ENCODE measurements around the gene RBKS.

RBKS gene

GRCh38 chr2:27792759-27793158 is 97.4 kb downstream of the RBKS start:
- Histone ChIP-seq H3K4me3 (ENCODE audit: low read depth, low read length) (no peak overlapping the region), H3K4me1 (ENCODE audit: control insufficient read depth, insufficient read depth, low read length) (no peaks in the 10 kb centered on the region), H3K27ac (ENCODE audit: extremely low read depth, low read depth, low read length) (no peak overlapping the region), H3K36me3 (ENCODE audit: control insufficient read depth in 2 of 2, insufficient read depth in 1 of 2, low read length in 2 of 2) (no peaks in the 10 kb centered on the region), H3K9me3 (ENCODE audit: control insufficient read depth, insufficient read depth, low read depth, low read length) (no peaks in the 10 kb centered on the region)
- ChIA-PET POLR2A (no interaction called here), CTCF (interaction anchor here (0.6 kb wide), 1 partner anchor 20 kb away, joined by 5 read pairs; no protein-coding TSS in a partner anchor)
- TF ChIP-seq TSHZ1 (tag by site-specific recombination; IDR thresholded peaks at IDR 0.05; ENCODE audit: borderline replicate concordance) (no peak), ZNF292 (tag by site-specific recombination; IDR thresholded peaks at IDR 0.05; ENCODE audit: borderline replicate concordance, low read depth) (no peak), RBAK (tag by site-specific recombination; IDR thresholded peaks at IDR 0.05) (no peak), GLI2 (tag by site-specific recombination; IDR thresholded peaks at IDR 0.05; ENCODE audit: borderline replicate concordance, low read depth) (no peak), ZNF274 (IDR thresholded peaks at IDR 0.05; ENCODE audit: low read length) (no peak), ZNF274 (tag by site-specific recombination; IDR thresholded peaks at IDR 0.05; ENCODE audit: borderline replicate concordance) (no peak), OSR2 (tag by site-specific recombination; IDR thresholded peaks at IDR 0.05) (no peak), PRDM1 (tag by site-specific recombination; IDR thresholded peaks at IDR 0.05) (no peak), ZNF48 (tag by site-specific recombination; IDR thresholded peaks at IDR 0.05) (no peak), ZNF350 (tag by site-specific recombination; IDR thresholded peaks at IDR 0.05) (no peak), KLF16 (tag by site-specific recombination; IDR thresholded peaks at IDR 0.05) (no peak), ZNF266 (tag by site-specific recombination; IDR thresholded peaks at IDR 0.05; ENCODE audit: low read depth) (no peak)
- TF ChIP-seq, protein P1, sequence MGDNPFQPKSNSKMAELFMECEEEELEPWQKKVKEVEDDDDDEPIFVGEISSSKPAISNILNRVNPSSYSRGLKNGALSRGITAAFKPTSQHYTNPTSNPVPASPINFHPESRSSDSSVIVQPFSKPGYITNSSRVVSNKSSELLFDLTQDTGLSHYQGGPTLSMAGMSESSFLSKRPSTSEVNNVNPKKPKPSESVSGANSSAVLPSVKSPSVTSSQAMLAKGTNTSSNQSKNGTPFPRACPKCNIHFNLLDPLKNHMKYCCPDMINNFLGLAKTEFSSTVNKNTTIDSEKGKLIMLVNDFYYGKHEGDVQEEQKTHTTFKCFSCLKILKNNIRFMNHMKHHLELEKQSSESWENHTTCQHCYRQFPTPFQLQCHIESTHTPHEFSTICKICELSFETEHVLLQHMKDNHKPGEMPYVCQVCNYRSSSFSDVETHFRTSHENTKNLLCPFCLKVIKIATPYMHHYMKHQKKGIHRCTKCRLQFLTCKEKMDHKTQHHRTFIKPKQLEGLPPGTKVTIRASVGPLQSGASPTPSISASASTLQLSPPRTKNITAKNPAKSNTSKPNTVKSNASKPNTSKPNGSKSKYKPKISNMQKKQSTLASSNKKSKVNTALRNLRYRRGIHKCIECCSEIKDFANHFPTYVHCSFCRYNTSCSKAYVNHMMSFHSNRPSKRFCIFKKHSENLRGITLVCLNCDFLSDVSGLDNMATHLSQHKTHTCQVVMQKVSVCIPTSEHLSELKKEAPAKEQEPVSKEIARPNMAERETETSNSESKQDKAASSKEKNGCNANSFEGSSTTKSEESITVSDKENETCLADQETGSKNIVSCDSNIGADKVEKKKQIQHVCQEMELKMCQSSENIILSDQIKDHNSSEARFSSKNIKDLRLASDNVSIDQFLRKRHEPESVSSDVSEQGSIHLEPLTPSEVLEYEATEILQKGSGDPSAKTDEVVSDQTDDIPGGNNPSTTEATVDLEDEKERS (tag by site-specific recombination; IDR thresholded peaks at IDR 0.05), result no peak
- TF ChIP-seq, protein P2, sequence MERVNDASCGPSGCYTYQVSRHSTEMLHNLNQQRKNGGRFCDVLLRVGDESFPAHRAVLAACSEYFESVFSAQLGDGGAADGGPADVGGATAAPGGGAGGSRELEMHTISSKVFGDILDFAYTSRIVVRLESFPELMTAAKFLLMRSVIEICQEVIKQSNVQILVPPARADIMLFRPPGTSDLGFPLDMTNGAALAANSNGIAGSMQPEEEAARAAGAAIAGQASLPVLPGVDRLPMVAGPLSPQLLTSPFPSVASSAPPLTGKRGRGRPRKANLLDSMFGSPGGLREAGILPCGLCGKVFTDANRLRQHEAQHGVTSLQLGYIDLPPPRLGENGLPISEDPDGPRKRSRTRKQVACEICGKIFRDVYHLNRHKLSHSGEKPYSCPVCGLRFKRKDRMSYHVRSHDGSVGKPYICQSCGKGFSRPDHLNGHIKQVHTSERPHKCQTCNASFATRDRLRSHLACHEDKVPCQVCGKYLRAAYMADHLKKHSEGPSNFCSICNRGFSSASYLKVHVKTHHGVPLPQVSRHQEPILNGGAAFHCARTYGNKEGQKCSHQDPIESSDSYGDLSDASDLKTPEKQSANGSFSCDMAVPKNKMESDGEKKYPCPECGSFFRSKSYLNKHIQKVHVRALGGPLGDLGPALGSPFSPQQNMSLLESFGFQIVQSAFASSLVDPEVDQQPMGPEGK (tag by site-specific recombination; IDR thresholded peaks at IDR 0.05), result no peak

DNA sequence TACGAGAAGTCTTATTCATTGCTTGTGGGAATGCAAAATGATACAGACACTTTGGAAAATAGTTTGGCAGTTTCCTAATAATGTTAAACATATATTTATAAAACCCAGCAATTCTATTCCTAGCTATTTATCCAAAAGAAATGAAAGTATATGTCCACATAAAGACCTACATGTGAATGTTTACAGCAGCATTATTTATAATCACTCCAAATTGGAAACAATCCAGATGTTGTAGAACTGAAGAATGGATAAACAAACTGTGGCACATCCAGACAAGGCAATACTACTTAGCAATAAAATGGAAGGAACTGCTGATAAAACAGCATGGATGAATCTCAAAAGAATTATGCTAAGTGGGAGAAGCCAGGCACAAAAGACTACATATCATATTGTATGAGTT is 99.4 kb downstream of the RBKS start:
- Histone ChIP-seq H3K4me1 (ENCODE audit: control insufficient read depth, insufficient read depth, low read length) (no peaks in the 10 kb centered on the region), H3K36me3 (ENCODE audit: control insufficient read depth in 2 of 2, insufficient read depth in 1 of 2, low read length in 2 of 2) (no peaks in the 10 kb centered on the region), H3K27ac (ENCODE audit: extremely low read depth, low read depth, low read length) (no peak overlapping the region), H3K9me3 (ENCODE audit: control insufficient read depth, insufficient read depth, low read depth, low read length) (no peaks in the 10 kb centered on the region), H3K4me3 (ENCODE audit: low read depth, low read length) (no peak overlapping the region)
- CTCF ChIA-PET, result interaction anchor here (0.8 to 1.2 kb wide), 2 partner anchors 9 to 16 kb away, joined by 3 to 4 read pairs; no protein-coding TSS in a partner anchor
- POLR2A ChIA-PET, result no interaction called here
- TF ChIP-seq, protein P3, sequence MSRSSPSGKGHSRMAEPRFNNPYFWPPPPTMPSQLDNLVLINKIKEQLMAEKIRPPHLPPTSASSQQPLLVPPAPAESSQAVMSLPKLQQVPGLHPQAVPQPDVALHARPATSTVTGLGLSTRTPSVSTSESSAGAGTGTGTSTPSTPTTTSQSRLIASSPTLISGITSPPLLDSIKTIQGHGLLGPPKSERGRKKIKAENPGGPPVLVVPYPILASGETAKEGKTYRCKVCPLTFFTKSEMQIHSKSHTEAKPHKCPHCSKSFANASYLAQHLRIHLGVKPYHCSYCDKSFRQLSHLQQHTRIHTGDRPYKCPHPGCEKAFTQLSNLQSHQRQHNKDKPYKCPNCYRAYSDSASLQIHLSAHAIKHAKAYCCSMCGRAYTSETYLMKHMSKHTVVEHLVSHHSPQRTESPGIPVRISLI (tag by site-specific recombination; IDR thresholded peaks at IDR 0.05), result no peak
- TF ChIP-seq ZNF837 (tag by site-specific recombination; IDR thresholded peaks at IDR 0.05), result no peak
- no peak for TF ChIP-seq PRDM10 (tag by site-specific recombination; IDR thresholded peaks at IDR 0.05)
- TF ChIP-seq ZNF433 (tag by site-specific recombination; IDR thresholded peaks at IDR 0.05; ENCODE audit: low read depth), result no peak
- TF ChIP-seq SP3 (tag by site-specific recombination; IDR thresholded peaks at IDR 0.05), result no peak

Data from HEK293 (cell line).